Measurements from ENCODE around the gene SUMF1. TPM values are rescaled to one million over a fixed set of nuclear protein-coding genes. Genes with fewer than 3 reads are reported as not detected.

Gene SUMF1
- total RNA-seq, result 43.5 and 77.6 TPM in 2 replicates

DNA sequence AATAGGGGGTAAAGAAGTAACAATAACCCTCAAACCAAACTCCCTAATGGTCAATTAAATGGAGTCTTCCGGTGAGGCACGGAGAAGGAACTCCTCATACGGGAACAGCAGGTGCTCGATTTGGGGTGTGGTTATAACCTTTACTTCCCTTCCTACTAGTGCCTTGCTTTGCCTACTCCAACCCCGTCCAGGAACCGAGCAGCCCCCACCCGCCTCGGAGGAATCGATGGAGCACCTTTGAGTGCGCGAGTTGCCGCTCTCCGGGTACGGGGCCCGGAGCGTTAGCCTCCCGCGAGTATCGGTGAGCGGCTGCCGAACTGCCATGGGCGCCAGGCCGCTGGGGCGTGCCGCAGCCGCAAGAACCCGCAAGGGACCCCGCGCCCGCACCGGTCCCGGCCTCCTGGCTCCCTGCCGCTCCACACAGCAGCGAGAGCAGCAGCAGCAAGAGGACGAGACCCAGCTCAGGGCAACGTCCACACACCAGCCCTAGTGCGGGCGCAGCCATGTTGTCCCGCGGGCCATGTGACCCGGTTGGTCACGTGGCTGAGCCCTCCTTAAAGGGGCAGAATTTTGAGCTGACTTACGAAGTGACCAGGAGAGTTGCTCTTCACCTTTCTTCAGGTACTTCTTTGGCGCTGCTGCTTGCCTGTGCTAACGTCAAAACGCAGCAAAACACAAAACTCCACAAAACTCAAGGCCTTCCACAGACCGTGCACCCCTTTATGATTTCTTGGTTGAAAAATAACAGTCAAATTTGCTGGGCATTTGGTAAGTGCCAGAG, at the start of gene SUMF1:
Gene SUMF1 (minus strand): TSS at position 529 of the 781 bp plus-strand sequence. CDS start 24 bp downstream, at position 505.

DNA sequence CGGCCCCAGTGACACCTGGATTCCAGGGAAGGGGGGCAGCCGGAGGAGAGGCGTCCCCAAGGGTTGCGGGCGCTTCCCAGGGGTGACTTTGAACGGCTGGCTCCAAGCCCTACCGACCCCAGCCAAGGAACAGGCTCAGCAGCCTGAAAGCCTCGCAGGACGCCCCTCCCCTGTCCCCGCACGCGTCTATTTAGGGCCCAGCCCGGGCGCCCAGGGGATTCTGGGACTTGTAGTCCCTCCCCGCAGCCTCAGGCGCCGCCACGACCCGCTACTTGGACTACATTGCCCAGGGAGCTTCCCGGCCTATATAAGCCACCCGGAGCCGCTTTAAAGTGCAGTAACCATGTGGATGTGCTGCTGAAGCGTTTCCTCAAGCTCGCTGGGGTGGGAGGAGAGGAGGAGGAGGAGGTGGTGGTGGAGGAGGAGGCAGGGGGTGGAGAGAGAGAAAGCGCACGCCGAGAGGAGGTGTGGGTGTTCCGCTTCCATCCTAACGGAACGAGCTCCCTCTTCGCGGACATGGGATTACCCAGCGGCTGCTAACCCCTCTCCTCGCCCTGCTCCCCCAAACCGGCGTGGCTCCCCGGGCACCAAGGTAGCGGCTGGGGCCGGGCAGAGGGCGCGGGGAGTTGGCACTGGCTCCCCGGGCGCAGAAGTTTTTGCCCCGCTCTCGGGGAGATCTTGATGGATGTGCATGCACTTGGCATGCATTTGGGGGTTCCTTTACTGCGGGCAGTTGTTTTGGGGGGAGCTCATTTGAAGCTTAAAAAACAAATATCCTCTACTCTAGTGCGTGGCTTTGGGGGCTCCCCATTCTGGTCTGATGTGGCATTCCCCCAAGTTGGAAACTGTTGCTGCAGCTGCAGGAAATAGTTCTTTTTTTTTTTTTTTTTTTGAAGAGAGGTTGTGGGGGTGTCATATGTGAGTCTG, 26.2 kb upstream of the SUMF1 start, which contains the start of gene ITPR1:
Gene ITPR1 (plus strand): TSS at position 335 of the 927 bp plus-strand sequence. CDS start 23,144 bp downstream, outside the sequence.

Other genes starting within 250 kb of the SUMF1 start
- 12.7 and 12.9 TPM in 2 replicates for gene SETMAR, start 163.9 kb downstream of the SUMF1 start, total RNA-seq
- 16.2 and 31.9 TPM in 2 replicates for gene ITPR1, start 26.1 kb upstream of the SUMF1 start, total RNA-seq